Activated naive CD4-positive, alpha-beta T cell (primary cell): Measurements from ENCODE around the gene GLRA3.
"Not testable (repeated sequence)": the region's sequence is repeated elsewhere in the genome, so short reads cannot be mapped to it uniquely, and the experiment has no call there.

Experiments used
- DNase-seq, 4 experiments: peaks; one replicate each; lab custom pipeline; 2025; lab: John Stamatoyannopoulos, UW

The GLRA3 gene

GRCh38 chr4:174713821-174714220 lies 115.2 kb downstream of the GLRA3 start:
- no peak for DNase-seq

- DNase-seq = no peak
These were observed 115.9 kb downstream of the GLRA3 start for GRCh38 chr4:174713181-174713580.

GRCh38 chr4:174709526-174709925 lies 119.5 kb downstream of the GLRA3 start:
- DNase-seq = no peak

GRCh38 chr4:174708381-174708780 lies 120.7 kb downstream of the GLRA3 start:
- DNase-seq = no peak

GRCh38 chr4:174707902-174708301 lies 121.1 kb downstream of the GLRA3 start:
- no peak for DNase-seq

- DNase-seq = no peak
These were observed 121.9 kb downstream of the GLRA3 start for GRCh38 chr4:174707051-174707676.

GRCh38 chr4:174702979-174703478 lies 126.0 kb downstream of the GLRA3 start:
- no peak for DNase-seq

GRCh38 chr4:174699654-174700053 lies 129.4 kb downstream of the GLRA3 start:
- DNase-seq = no peak

GRCh38 chr4:174697896-174698295 lies 131.2 kb downstream of the GLRA3 start:
- DNase-seq = no peak

- DNase-seq = no peak
These were observed 131.8 kb downstream of the GLRA3 start for GRCh38 chr4:174697202-174697601.

GRCh38 chr4:174696657-174697056 lies 132.4 kb downstream of the GLRA3 start:
- no peak for DNase-seq

GRCh38 chr4:174691876-174692275 lies 137.2 kb downstream of the GLRA3 start:
- not testable (repeated sequence) for DNase-seq

GRCh38 chr4:174690665-174691064 lies 138.4 kb downstream of the GLRA3 start:
- no peak for DNase-seq

GRCh38 chr4:174689618-174690017 lies 139.4 kb downstream of the GLRA3 start:
- DNase-seq = no peak

- DNase-seq = no peak
These were observed 142.2 kb downstream of the GLRA3 start for GRCh38 chr4:174686826-174687225.

GRCh38 chr4:174681723-174682300 lies 147.2 kb downstream of the GLRA3 start:
- DNase-seq = no peak

- DNase-seq = no peak
These were observed 154.7 kb downstream of the GLRA3 start for GRCh38 chr4:174674305-174674840.

- no peak for DNase-seq
These were observed 155.2 kb downstream of the GLRA3 start for GRCh38 chr4:174673865-174674264.

GRCh38 chr4:174672276-174672675 lies 156.8 kb downstream of the GLRA3 start:
- DNase-seq = no peak

GRCh38 chr4:174669270-174669669 lies 159.8 kb downstream of the GLRA3 start:
- DNase-seq = no peak

GRCh38 chr4:174665799-174666198 lies 163.2 kb downstream of the GLRA3 start:
- DNase-seq = no peak

GRCh38 chr4:174663216-174663615 lies 165.8 kb downstream of the GLRA3 start:
- DNase-seq = no peak

GRCh38 chr4:174658246-174658645 lies 170.8 kb downstream of the GLRA3 start:
- DNase-seq = no peak

- no peak for DNase-seq
These were observed 171.6 kb downstream of the GLRA3 start for GRCh38 chr4:174657472-174657871.
